ENCODE measurements around the gene TES.

Gene TES

GRCh38 chr7:116227678-116228239, 17.4 kb downstream of the TES start:
- TF ChIP-seq CTCF (IDR thresholded peaks at IDR 0.05): no peak
- no peak for DNase-seq (ENCODE audit: low spot score)
- H3K27ac ChIP-seq: peak overlapping the region; percentile 26 to 38
- H3K4me3 ChIP-seq: no peak overlapping the region

- Histone ChIP-seq H3K27ac (peak overlapping the region; percentile 26 to 38), H3K4me3 (no peak overlapping the region)
- DNase-seq (ENCODE audit: low spot score): no peak
- no peak for TF ChIP-seq CTCF (IDR thresholded peaks at IDR 0.05)
These were observed 17.9 kb downstream of the TES start for GRCh38 chr7:116228241-116228640.

GRCh38 chr7:116229366-116229765, 19.0 kb downstream of the TES start:
- DNase-seq (ENCODE audit: low spot score): no peak
- no peak overlapping the region for H3K4me3 ChIP-seq
- H3K27ac ChIP-seq: peak overlapping the region; percentile 79 to 88
- no peak for TF ChIP-seq CTCF (IDR thresholded peaks at IDR 0.05)

- DNase-seq (ENCODE audit: low spot score): no peak
- TF ChIP-seq CTCF (IDR thresholded peaks at IDR 0.05): no peak
- H3K27ac ChIP-seq: peak overlapping the region; percentile 79 to 88
- H3K4me3 ChIP-seq: no peak overlapping the region
These were observed 20.1 kb downstream of the TES start for GRCh38 chr7:116230191-116231005.

GRCh38 chr7:116231543-116231942, 21.2 kb downstream of the TES start:
- H3K4me3 ChIP-seq: no peak overlapping the region
- H3K27ac ChIP-seq: peak overlapping the region; percentile 79 to 88
- TF ChIP-seq CTCF (IDR thresholded peaks at IDR 0.05): no peak
- no peak for DNase-seq (ENCODE audit: low spot score)

GRCh38 chr7:116231949-116232348, 21.6 kb downstream of the TES start:
- Histone ChIP-seq H3K4me3 (no peak overlapping the region), H3K27ac (peak overlapping the region; percentile 79 to 88)
- DNase-seq (ENCODE audit: low spot score): no peak
- TF ChIP-seq CTCF (IDR thresholded peaks at IDR 0.05): no peak

GRCh38 chr7:116232350-116232749, 22.0 kb downstream of the TES start:
- DNase-seq (ENCODE audit: low spot score): no peak
- no peak overlapping the region for H3K4me3 ChIP-seq
- no peak for TF ChIP-seq CTCF (IDR thresholded peaks at IDR 0.05)
- H3K27ac ChIP-seq: peak overlapping the region; percentile 79 to 88
